HL-60/S4 (cell line): Measurements from ENCODE around the gene OR52E2.

Experiments used
- in situ Hi-C: fragments of 300-500 bp; cut with MboI; formaldehyde crosslinking; loops from 2 replicates; pipeline ENCODE4 v1.14.3; 2022; ENCODE audit warnings: low sequenced_read_pairs

OR52E2 gene

GRCh38 chr11:5021996-5022395 lies 37.4 kb downstream of the OR52E2 start:
- in situ Hi-C loops, result loop anchor here (25.0 kb wide), 1 partner anchor 835 kb away; no protein-coding TSS in a partner anchor

GRCh38 chr11:5013012-5013411 lies 46.4 kb downstream of the OR52E2 start:
- in situ Hi-C loops, result loop anchor here (25.0 kb wide), 1 partner anchor 826 kb away; no protein-coding TSS in a partner anchor

GRCh38 chr11:5011254-5011653 lies 48.2 kb downstream of the OR52E2 start:
- in situ Hi-C loops, result loop anchor here (25.0 kb wide), 1 partner anchor 824 kb away; no protein-coding TSS in a partner anchor
